ENCODE measurements around the gene LRRFIP2. TPM values are rescaled to one million over a fixed set of nuclear protein-coding genes. Genes with fewer than 3 reads are reported as not detected.
A peak's percentile ranks its signal among the peaks of the same experiment; 100 is the strongest.
"Not testable (repeated sequence)": the region's sequence is repeated elsewhere in the genome, so short reads cannot be mapped to it uniquely, and the experiment has no call there.

LRRFIP2 gene
- total and polyA plus RNA-seq, 2 donors (not counting 1 experiment from before 2014, with no cell fraction given) = 83.7 to 149 TPM

- no peak overlapping the region for H3K4me2 ChIP-seq (ENCODE audit: extremely low read depth, insufficient read depth, low read length)
- no peak overlapping the region for H2AFZ ChIP-seq (ENCODE audit: low read length)
- TF ChIP-seq EZH2 (IDR thresholded peaks at IDR 0.05; ENCODE audit: low read length, missing control alignments) (no peak), CTCF (conservative IDR thresholded peaks at IDR 0.05 in 1 of 2, IDR thresholded peaks at IDR 0.05 in 1 of 2; ENCODE audit: low read depth in 1 of 2, low read length in 2 of 2) (no peak)
- H3K4me1 ChIP-seq (ENCODE audit: control insufficient read depth, extremely low read depth, insufficient read depth, low read length) = peaks cover 23% of the 10 kb centered on the region
- H3K27me3 ChIP-seq (ENCODE audit: control insufficient read depth, insufficient read depth, low read length) = no peaks in the 10 kb centered on the region
- no peak overlapping the region for H3K4me3 ChIP-seq (replicated peaks in 1 of 4; ENCODE audit: control extremely low read depth in 1 of 4, insufficient read depth in 1 of 4, low read depth in 3 of 4, low read length in 4 of 4)
- peak in 1 of 2 donors; percentile 47 for DNase-seq (ENCODE audit: low read depth in 2 of 2)
- no peak overlapping the region for H3K27ac ChIP-seq (ENCODE audit: insufficient read depth, low read length)
- H4K20me1 ChIP-seq (ENCODE audit: control insufficient read depth, extremely low read depth, insufficient read depth, low read length) = no peaks in the 10 kb centered on the region
- peaks cover 23% of the 10 kb centered on the region for H3K36me3 ChIP-seq (ENCODE audit: control insufficient read depth, insufficient read depth, low read length)
- H3K79me2 ChIP-seq (ENCODE audit: control insufficient read depth, insufficient read depth, low read length) = peaks cover 1% of the 10 kb centered on the region
- H3K9me3 ChIP-seq (ENCODE audit: control insufficient read depth, insufficient read depth, low read depth, low read length) = no peaks in the 10 kb centered on the region
- H3K9ac ChIP-seq (ENCODE audit: insufficient read depth, low read length) = no peak overlapping the region
Measured at GRCh38 chr3:37052860-37053259, 121.5 kb downstream of the LRRFIP2 start.

- H3K4me2 ChIP-seq (ENCODE audit: extremely low read depth, insufficient read depth, low read length) = no peak overlapping the region
- no peak overlapping the region for H3K9ac ChIP-seq (ENCODE audit: insufficient read depth, low read length)
- no peak overlapping the region for H3K4me3 ChIP-seq (replicated peaks in 1 of 4; ENCODE audit: control extremely low read depth in 1 of 4, insufficient read depth in 1 of 4, low read depth in 3 of 4, low read length in 4 of 4)
- no peaks in the 10 kb centered on the region for H3K27me3 ChIP-seq (ENCODE audit: control insufficient read depth, insufficient read depth, low read length)
- H3K4me1 ChIP-seq (ENCODE audit: control insufficient read depth, extremely low read depth, insufficient read depth, low read length) = peaks cover 14% of the 10 kb centered on the region
- DNase-seq (ENCODE audit: low read depth in 2 of 2) = no peak
- peaks cover 16% of the 10 kb centered on the region for H3K36me3 ChIP-seq (ENCODE audit: control insufficient read depth, insufficient read depth, low read length)
- H2AFZ ChIP-seq (ENCODE audit: low read length) = no peak overlapping the region
- TF ChIP-seq EZH2 (IDR thresholded peaks at IDR 0.05; ENCODE audit: low read length, missing control alignments) (no peak), CTCF (conservative IDR thresholded peaks at IDR 0.05 in 1 of 2, IDR thresholded peaks at IDR 0.05 in 1 of 2; ENCODE audit: low read depth in 1 of 2, low read length in 2 of 2) (no peak)
- no peak overlapping the region for H3K27ac ChIP-seq (ENCODE audit: insufficient read depth, low read length)
- no peaks in the 10 kb centered on the region for H3K9me3 ChIP-seq (ENCODE audit: control insufficient read depth, insufficient read depth, low read depth, low read length)
- H3K79me2 ChIP-seq (ENCODE audit: control insufficient read depth, insufficient read depth, low read length) = no peaks in the 10 kb centered on the region
- H4K20me1 ChIP-seq (ENCODE audit: control insufficient read depth, extremely low read depth, insufficient read depth, low read length) = no peaks in the 10 kb centered on the region
Measured at GRCh38 chr3:37050282-37050681, 124.1 kb downstream of the LRRFIP2 start.

- H3K4me3 ChIP-seq (replicated peaks in 1 of 4; ENCODE audit: control extremely low read depth in 1 of 4, insufficient read depth in 1 of 4, low read depth in 3 of 4, low read length in 4 of 4); H3K36me3 ChIP-seq (ENCODE audit: control insufficient read depth, insufficient read depth, low read length); H3K79me2 ChIP-seq (ENCODE audit: control insufficient read depth, insufficient read depth, low read length); H2AFZ ChIP-seq (ENCODE audit: low read length); H3K9me3 ChIP-seq (ENCODE audit: control insufficient read depth, insufficient read depth, low read depth, low read length); H3K4me1 ChIP-seq (ENCODE audit: control insufficient read depth, extremely low read depth, insufficient read depth, low read length); H3K4me2 ChIP-seq (ENCODE audit: extremely low read depth, insufficient read depth, low read length); H4K20me1 ChIP-seq (ENCODE audit: control insufficient read depth, extremely low read depth, insufficient read depth, low read length); H3K27ac ChIP-seq (ENCODE audit: insufficient read depth, low read length); H3K9ac ChIP-seq (ENCODE audit: insufficient read depth, low read length); H3K27me3 ChIP-seq (ENCODE audit: control insufficient read depth, insufficient read depth, low read length): not testable (repeated sequence)
- DNase-seq (ENCODE audit: low read depth in 2 of 2) = peak in 1 of 2 donors; percentile 64
Measured at GRCh38 chr3:37042712-37043111, 131.7 kb downstream of the LRRFIP2 start.

Measured in fibroblast of lung (primary cell).